B cell (primary cell): ENCODE results near the gene HABP2. TPM values are rescaled to one million over a fixed set of nuclear protein-coding genes. Genes with fewer than 3 reads are reported as not detected.

Source experiments
- ATAC-seq: fragments of 200-7000 bp; cut with Tn5 transposase; one replicate; pipeline ENCODE4 v1.10.0; 2021; ENCODE audit warnings: low read depth, mild to moderate bottlenecking, moderate number of reproducible peaks, moderate library complexity
- CTCF ChIA-PET: fragments of 350-600 bp; sonication (Branson Sonifier 250); formaldehyde crosslinking; loops from one replicate; lab custom pipeline; 2021; ENCODE audit warnings: antibody characterized with exemption, inconsistent platforms; lab: Charles Lee
- POLR2A ChIA-PET: fragments of 350-600 bp; sonication (Branson Sonifier 250); formaldehyde crosslinking; loops from one replicate; lab custom pipeline; 2021; ENCODE audit warnings: antibody characterized with exemption; lab: Charles Lee
- DNase-seq: peaks from one replicate; pipeline ENCODE4 v3.0.0; 2013
- H2AFZ ChIP-seq: 2 replicates; pipeline ENCODE4 v1.6.1; 2012; ENCODE audit warnings: mild to moderate bottlenecking, low read depth, low read length; ENCODE audit not compliant: insufficient read depth, poor library complexity, severe bottlenecking
- H3K27ac ChIP-seq, 2 donors: 1 replicate in 1 of 2; 2 replicates in 1 of 2; pipeline ENCODE4 v1.5.1; 2012 to 2013; ENCODE audit warnings: low read length in 2 of 2, mild to moderate bottlenecking in 2 of 2, moderate library complexity in 1 of 2
- H3K27me3 ChIP-seq, 4 experiments: fragments of 200-600 bp in 1 of 4; sonication (generic) in 1 of 4; replicated peaks in 1 of 4; 1 replicate in 2 of 4; 2 replicates in 2 of 4; pipeline versions ENCODE4 v1.6.1 to v1.7.0; 2013 to 2016; ENCODE audit warnings: low read length in 3 of 4, mild to moderate bottlenecking in 2 of 4, mixed read lengths in 1 of 4, moderate library complexity in 1 of 4; ENCODE audit not compliant: insufficient read depth in 4 of 4, control insufficient read depth in 3 of 4; ENCODE audit errors: control extremely low read depth in 1 of 4
- H3K36me3 ChIP-seq, 2 experiments: replicated peaks in 1 of 2; 1 replicate in 1 of 2; 2 replicates in 1 of 2; pipeline versions ENCODE4 v1.6.1 to v1.7.1; 2013; ENCODE audit warnings: low read length in 1 of 2; ENCODE audit not compliant: insufficient read depth in 2 of 2, control insufficient read depth in 1 of 2; ENCODE audit errors: control extremely low read depth in 1 of 2, extremely low read depth in 1 of 2
- H3K4me1 ChIP-seq, 2 donors: fragments of 200-600 bp in 1 of 2; sonication (generic) in 1 of 2; 1 replicate in 1 of 2; 2 replicates in 1 of 2; pipeline versions ENCODE4 v1.5.1 to v1.6.1; 2013 to 2017; ENCODE audit warnings: low read length in 2 of 2; ENCODE audit not compliant: control insufficient read depth in 2 of 2, insufficient read depth in 2 of 2
- H3K4me2 ChIP-seq: replicated peaks from 2 replicates; pipeline ENCODE3; 2012; ENCODE audit warnings: mild to moderate bottlenecking, low read depth, low read length; ENCODE audit not compliant: poor library complexity, severe bottlenecking
- H3K4me3 ChIP-seq, 5 experiments: fragments of 200-600 bp in 1 of 5; sonication (generic) in 1 of 5; 1 replicate in 3 of 5; 2 replicates in 2 of 5; pipeline versions ENCODE4 v1.5.1 to v1.7.0; 2011 to 2016; ENCODE audit warnings: low read length in 4 of 5, mild to moderate bottlenecking in 4 of 5, low read depth in 2 of 5, control low read depth in 1 of 5, moderate library complexity in 1 of 5; ENCODE audit not compliant: insufficient read depth in 1 of 5; ENCODE audit errors: control extremely low read depth in 1 of 5, extremely low read depth in 1 of 5
- H3K79me2 ChIP-seq: fragments of 200-600 bp; sonication (generic); one replicate; pipeline ENCODE4 v1.6.0; 2016; ENCODE audit warnings: low read length; ENCODE audit not compliant: control insufficient read depth, insufficient read depth
- H3K9ac ChIP-seq: fragments of 200-600 bp; sonication (generic); 2 replicates; pipeline ENCODE4 v1.6.1; 2017; ENCODE audit warnings: mild to moderate bottlenecking, low read length, moderate library complexity
- H3K9me3 ChIP-seq, 3 donors: one replicate each; pipeline versions ENCODE4 v1.6.1 to v1.7.1; 2013; ENCODE audit warnings: low read length in 2 of 3; ENCODE audit not compliant: control insufficient read depth in 2 of 3, insufficient read depth in 1 of 3; ENCODE audit errors: control extremely low read depth in 1 of 3
- H4K20me1 ChIP-seq: 2 replicates; pipeline ENCODE4 v1.6.0; 2012; ENCODE audit warnings: mild to moderate bottlenecking, low read length; ENCODE audit not compliant: insufficient read depth, control insufficient read depth, poor library complexity, severe bottlenecking
- H3K27ac Mint-ChIP-seq: one replicate; pipeline ENCODE4 v1.8.0; 2021; ENCODE audit warnings: mixed read lengths
- H3K27me3 Mint-ChIP-seq: one replicate; pipeline ENCODE4 v1.8.0; 2021; ENCODE audit warnings: mixed read lengths
- H3K4me1 Mint-ChIP-seq: one replicate; pipeline ENCODE4 v1.8.0; 2021; ENCODE audit warnings: mixed read lengths
- H3K4me3 Mint-ChIP-seq: one replicate; pipeline ENCODE4 v1.8.0; 2021; ENCODE audit warnings: mixed read lengths
- H3K9me3 Mint-ChIP-seq: one replicate; pipeline ENCODE4 v1.8.0; 2022; ENCODE audit warnings: mixed read lengths; ENCODE audit not compliant: insufficient read depth
- CTCF ChIP-seq: fragments of 200-600 bp; IDR thresholded peaks from one replicate; pipeline ENCODE4 v1.8.0; 2022; ENCODE audit warnings: antibody characterized with exemption, mild to moderate bottlenecking
- EZH2 ChIP-seq: IDR thresholded peaks from 2 replicates; pipeline ENCODE4 v1.6.1; 2012; ENCODE audit warnings: borderline replicate concordance, low read depth, mild to moderate bottlenecking, moderate library complexity, low read length; ENCODE audit not compliant: insufficient read depth, poor library complexity, severe bottlenecking
- WGBS: methylation state at CpG from one replicate; pipeline ENCODE4 v1.1.5; 2013; ENCODE audit warnings: missing lambda C conversion rate; ENCODE audit not compliant: insufficient coverage; 5-methylcytosine and 5-hydroxymethylcytosine counted together
- intact Hi-C: fragments of 100-400 bp; cut with micrococcal nuclease; formaldehyde crosslinking; loops from one replicate; pipeline ENCODE4 v1.10.0; 2022
- polyA plus RNA-seq: library from polyadenylated mRNA; depleted of rRNA; stranded (reverse); fragments of >200 nt; gene quantifications from 2 replicates; pipeline ENCODE4 v1.2.3, GENCODE V29; 2012
- total RNA-seq, 2 donors: library from RNA; stranded (reverse); fragments of 120-200 nt in 1 of 2; gene quantifications; 1 replicate in 1 of 2; 2 replicates in 1 of 2; pipeline versions ENCODE4 v1.2.3 to v1.2.4, GENCODE V29; 2013 to 2022

HABP2 gene
- total and polyA plus RNA-seq, 2 donors (not counting 1 experiment from before 2014, with no cell fraction given) = not detected

- TF ChIP-seq CTCF (no peak), EZH2 (no peak)
- POLR2A ChIA-PET = no interaction called here
- CTCF ChIA-PET = no interaction called here
- Histone ChIP-seq H3K27ac (no peak overlapping the region), H4K20me1 (no peaks in the 10 kb centered on the region), H3K27me3 (no peaks in the 10 kb centered on the region), H3K9ac (no peak overlapping the region), H2AFZ (no peak overlapping the region), H3K4me2 (no peak overlapping the region), H3K79me2 (no peaks in the 10 kb centered on the region), H3K4me1 (no peaks in the 10 kb centered on the region), H3K4me3 (no peak overlapping the region), H3K9me3 (no peaks in the 10 kb centered on the region), H3K36me3 (no peaks in the 10 kb centered on the region)
- no CpG with 5 or more reads among the region's 1 CpG for WGBS
- intact Hi-C loops = no loop called here
- no peaks in the 10 kb centered on the region for H3K4me1 Mint-ChIP-seq
- DNase-seq = no peak
- ATAC-seq = no peak
- no peaks in the 10 kb centered on the region for H3K9me3 Mint-ChIP-seq
- no peak overlapping the region for H3K27ac Mint-ChIP-seq
- H3K4me3 Mint-ChIP-seq = no peak overlapping the region
- peaks cover 5% of the 10 kb centered on the region for H3K27me3 Mint-ChIP-seq
Measured at GRCh38 chr10:113523628-113524027, 29.2 kb upstream of the HABP2 start.

- no peak overlapping the region for H3K9ac ChIP-seq
- H3K9me3 Mint-ChIP-seq = no peaks in the 10 kb centered on the region
- TF ChIP-seq CTCF = no peak
- no peak for TF ChIP-seq EZH2
- no peaks in the 10 kb centered on the region for H3K4me1 Mint-ChIP-seq
- no peak overlapping the region for H2AFZ ChIP-seq
- no peak overlapping the region for H3K4me2 ChIP-seq
- H3K27me3 ChIP-seq = no peaks in the 10 kb centered on the region
- WGBS = 90% methylated on average over 3 of the region's 3 CpGs
- intact Hi-C loops = no loop called here
- ChIA-PET POLR2A (no interaction called here), CTCF (no interaction called here)
- ATAC-seq (no peak), DNase-seq (no peak)
- no peaks in the 10 kb centered on the region for H3K79me2 ChIP-seq
- no peaks in the 10 kb centered on the region for H3K4me1 ChIP-seq
- peaks cover 5% of the 10 kb centered on the region for H3K27me3 Mint-ChIP-seq
- H3K9me3 ChIP-seq = no peaks in the 10 kb centered on the region
- no peaks in the 10 kb centered on the region for H3K36me3 ChIP-seq
- no peaks in the 10 kb centered on the region for H4K20me1 ChIP-seq
- H3K27ac Mint-ChIP-seq = no peak overlapping the region
- H3K27ac ChIP-seq = no peak overlapping the region
- H3K4me3 ChIP-seq = no peak overlapping the region
- no peak overlapping the region for H3K4me3 Mint-ChIP-seq
Measured at GRCh38 chr10:113524120-113524519, 28.7 kb upstream of the HABP2 start.
